ENCODE data around the gene SBF2.

DNA sequence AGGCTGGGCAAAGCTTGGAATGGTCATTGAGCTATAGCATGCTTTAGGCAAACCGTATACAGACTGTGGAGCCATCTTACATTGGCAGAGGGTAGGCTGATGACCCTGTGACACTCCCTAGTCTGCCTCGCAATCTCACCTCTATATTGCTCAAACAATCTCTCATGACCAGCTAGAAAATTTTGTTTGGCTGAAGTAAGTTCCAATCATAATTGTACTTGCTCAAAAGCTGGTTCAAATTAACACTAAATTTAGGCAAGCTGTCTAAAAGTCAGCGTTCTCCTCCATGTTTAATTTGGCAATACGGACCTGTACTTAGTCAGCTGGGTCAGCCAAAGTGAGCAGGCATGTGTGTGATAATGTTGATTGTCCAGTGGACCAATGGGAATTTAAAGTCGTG, 497.2 kb downstream of the SBF2 start:
- TF ChIP-seq POLR2A (IDR thresholded peaks at IDR 0.05; ENCODE audit: low read depth, low read length) (no peak), POLR2AphosphoS5 (IDR thresholded peaks at IDR 0.05; ENCODE audit: low read depth, low read length) (no peak), TAF1 (IDR thresholded peaks at IDR 0.05; ENCODE audit: borderline replicate concordance, low read depth, low read length) (no peak)

Measured in GM12892 (cell line).